GM12891 (cell line): ENCODE results near the gene SLC7A9.

ENCODE experiments used
- POLR2A ChIP-seq: IDR thresholded peaks from 2 replicates; pipeline ENCODE4 v1.6.1; 2011; ENCODE audit warnings: low read depth, low read length, control low read depth
- TAF1 ChIP-seq: IDR thresholded peaks from 2 replicates; pipeline ENCODE4 v1.6.1; 2011; ENCODE audit warnings: low read depth, low read length, control low read depth

DNA sequence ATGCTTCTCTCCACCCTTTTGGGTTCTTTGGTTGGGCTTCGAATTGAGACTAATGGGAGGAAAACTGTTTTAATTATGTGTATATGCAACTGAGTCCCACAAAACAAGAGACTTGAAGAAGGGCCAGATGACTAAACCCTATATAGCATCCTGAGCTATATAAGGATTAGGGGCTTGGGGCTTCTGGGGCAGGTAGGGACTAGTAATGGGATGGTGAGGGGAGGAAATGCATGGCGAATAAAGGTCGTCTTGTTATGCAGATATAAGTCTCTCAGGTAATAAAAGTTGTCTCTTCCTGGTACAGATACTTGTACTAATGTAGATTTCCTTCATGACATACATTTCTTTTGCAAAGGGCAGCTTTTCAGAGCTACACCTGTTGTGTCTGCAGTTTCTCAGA lies 2.8 kb upstream of the SLC7A9 start:
- no peak for TF ChIP-seq TAF1
- TF ChIP-seq POLR2A = no peak
